Ishikawa (cell line): ENCODE results near the gene PRKCQ.

Source experiments
- CEBPB ChIP-seq: IDR thresholded peaks from 2 replicates; pipeline ENCODE4 v1.6.1; 2012
- EGR1 ChIP-seq: IDR thresholded peaks from 2 replicates; pipeline ENCODE4 v1.6.1; 2012
- EP300 ChIP-seq: IDR thresholded peaks from 2 replicates; pipeline ENCODE4 v1.6.1; 2012; ENCODE audit warnings: borderline replicate concordance
- FOXM1 ChIP-seq: IDR thresholded peaks from 2 replicates; pipeline ENCODE4 v1.6.1; 2012; ENCODE audit warnings: low read depth, borderline replicate concordance
- NFIC ChIP-seq: IDR thresholded peaks from 2 replicates; pipeline ENCODE4 v1.6.1; 2012
- RAD21 ChIP-seq: IDR thresholded peaks from 2 replicates; pipeline ENCODE4 v1.6.1; 2012; ENCODE audit warnings: low read depth
- TCF12 ChIP-seq: IDR thresholded peaks from 2 replicates; pipeline ENCODE4 v1.6.1; 2012; ENCODE audit warnings: low read depth
- TEAD4 ChIP-seq: IDR thresholded peaks from 2 replicates; pipeline ENCODE4 v1.6.1; 2012
- YY1 ChIP-seq: IDR thresholded peaks from 2 replicates; pipeline ENCODE4 v1.6.1; 2012; ENCODE audit warnings: low read depth
- ZBTB7A ChIP-seq: IDR thresholded peaks from 2 replicates; pipeline ENCODE4 v1.6.1; 2012; ENCODE audit warnings: low read depth
- TF ChIP-seq, protein P1 (sequence below): IDR thresholded peaks from 2 replicates; pipeline ENCODE4 v1.6.1; 2012

DNA sequence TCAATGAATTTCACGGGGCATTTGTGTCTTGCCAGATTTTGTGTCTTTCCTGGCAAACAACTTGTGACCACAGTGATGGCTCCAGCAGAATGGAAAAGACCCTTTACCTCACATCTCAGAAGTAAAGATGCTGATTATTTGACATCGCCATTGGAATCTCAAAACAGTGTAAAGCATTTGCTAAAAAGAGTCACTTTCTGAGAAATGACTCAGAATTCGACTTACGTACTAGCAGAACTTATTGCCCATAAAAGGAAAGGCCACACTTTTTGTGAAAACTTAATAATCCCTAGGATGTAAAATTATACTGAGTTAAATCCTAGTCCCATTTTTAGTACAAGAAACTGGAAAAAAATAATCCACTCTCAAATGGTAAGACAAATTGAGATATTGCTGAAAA lies 35.9 kb upstream of the PRKCQ start:
- TF ChIP-seq YY1 (no peak), TEAD4 (no peak), EGR1 (no peak), NFIC (no peak), EP300 (no peak), CEBPB (no peak), FOXM1 (no peak), RAD21 (no peak), TCF12 (no peak), ZBTB7A (no peak)
- TF ChIP-seq, protein P1, sequence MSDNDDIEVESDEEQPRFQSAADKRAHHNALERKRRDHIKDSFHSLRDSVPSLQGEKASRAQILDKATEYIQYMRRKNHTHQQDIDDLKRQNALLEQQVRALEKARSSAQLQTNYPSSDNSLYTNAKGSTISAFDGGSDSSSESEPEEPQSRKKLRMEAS = no peak
